G401 (cell line): Measurements from ENCODE around the gene ST3GAL3. TPM values are rescaled to one million over a fixed set of nuclear protein-coding genes. Genes with fewer than 3 reads are reported as not detected.

Experiments used
- DNase-seq: peaks from one replicate; pipeline ENCODE4 v3.0.0-alpha.2; 2015; ENCODE audit warnings: low spot score
- in situ Hi-C: cut with HindIII; loops from 2 replicates; pipeline ENCODE4 v1.10.0; 2016; ENCODE audit warnings: low sequenced_read_pairs, mixed read lengths
- total RNA-seq: library from RNA; depleted of rRNA; stranded (reverse); fragments of >200 nt; shearing (Covaris generic); gene quantifications from 2 replicates; pipeline ENCODE4 v1.2.3, GENCODE V29; 2014

The ST3GAL3 gene
- total RNA-seq, 1 experiment from 2014 or later = 15.7 TPM

DNA sequence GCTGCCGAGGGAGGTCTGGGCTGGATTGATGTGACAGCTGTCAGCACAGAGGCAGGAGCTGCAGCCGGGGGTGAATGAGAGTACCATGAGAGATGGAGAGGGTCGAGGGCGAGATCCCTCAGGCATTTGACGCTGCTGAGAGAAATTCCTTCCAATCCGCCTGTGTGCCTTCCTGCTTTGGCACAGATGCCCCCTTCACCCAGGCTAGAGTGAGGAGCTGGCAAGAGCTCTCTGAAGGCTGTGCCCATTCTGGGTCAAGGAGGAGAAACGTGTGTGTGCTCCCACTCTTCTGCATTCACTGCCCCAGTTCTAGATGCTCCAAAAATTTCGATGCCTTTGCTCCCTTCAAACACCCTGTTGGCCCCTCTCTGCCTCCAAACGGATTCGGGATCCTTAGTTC, 231.0 kb downstream of the ST3GAL3 start:
- peak; percentile 65 for DNase-seq
- in situ Hi-C loops = no loop called here

DNA sequence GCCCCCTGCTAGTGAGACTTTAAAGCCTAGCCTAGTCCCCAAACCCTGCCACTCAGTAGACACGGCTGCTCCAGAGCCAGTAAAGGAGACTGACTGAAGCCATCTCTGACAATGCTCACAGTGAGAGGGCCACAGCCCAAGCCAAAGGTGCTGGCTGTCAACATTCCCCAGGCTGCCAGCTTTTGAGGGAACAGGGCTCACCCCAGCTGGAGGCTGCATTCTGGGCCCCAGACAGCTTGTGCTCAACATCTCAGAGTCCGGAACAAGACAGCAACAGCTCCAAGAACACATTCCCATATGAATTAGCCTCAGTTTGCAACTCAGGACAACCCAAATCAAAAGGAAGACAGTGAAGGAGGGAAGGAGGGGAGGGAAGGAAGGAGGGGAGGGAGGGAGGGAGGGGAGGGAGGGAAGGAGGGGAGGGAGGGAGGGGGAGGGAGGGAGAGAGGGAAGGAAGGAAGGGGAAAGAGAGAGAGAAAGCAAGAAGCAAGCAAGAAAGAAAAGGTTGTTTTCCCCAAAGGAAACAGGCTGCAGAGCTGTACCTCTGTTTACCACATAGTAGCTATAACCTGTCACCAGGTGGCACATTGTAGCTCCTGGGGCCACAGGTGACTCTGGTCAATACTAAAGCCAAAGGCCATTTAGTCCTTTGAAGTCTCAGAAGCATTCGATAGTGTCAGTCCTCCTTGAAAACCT, 231.7 kb downstream of the ST3GAL3 start:
- peak; percentile 93 for DNase-seq
- in situ Hi-C loops = no loop called here

DNA sequence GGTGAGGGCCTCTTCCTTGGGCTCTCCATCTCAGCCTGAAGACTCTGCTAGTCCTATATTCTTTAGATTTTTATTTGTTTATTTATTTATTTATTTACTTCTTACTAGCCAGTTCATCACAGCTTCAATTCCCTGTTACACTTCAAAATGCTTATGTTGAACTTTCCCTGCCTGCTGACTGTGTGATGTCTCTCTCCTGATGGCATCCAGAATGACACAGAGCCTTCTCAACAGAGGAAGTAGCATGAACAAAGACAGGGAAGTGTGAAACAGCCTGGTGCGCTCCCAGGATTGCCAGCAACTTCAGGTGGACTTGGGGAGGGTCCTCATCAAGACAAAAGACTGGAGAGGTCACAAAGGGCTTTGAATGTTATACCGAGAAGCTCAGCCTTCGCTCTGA, 235.1 kb downstream of the ST3GAL3 start:
- in situ Hi-C loops = no loop called here
- no peak for DNase-seq

DNA sequence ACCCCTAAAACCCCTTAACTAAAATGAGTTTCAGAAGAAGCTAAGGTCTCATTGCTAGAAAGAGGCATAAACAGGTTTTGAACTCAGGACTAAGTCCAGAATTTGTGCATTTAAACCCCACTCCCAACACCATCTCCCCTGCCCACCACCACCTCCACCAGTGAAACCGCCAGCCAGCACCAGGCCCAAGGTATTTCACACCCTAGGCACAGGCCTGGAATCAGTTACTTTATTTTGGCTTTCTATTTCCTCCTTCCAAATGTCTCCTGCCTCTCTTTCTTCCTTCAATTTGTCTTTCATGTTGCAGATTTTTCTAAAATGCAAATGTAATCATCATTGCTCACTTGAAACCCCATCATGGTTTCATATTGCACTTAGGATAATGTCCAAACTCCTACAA, 237.5 kb downstream of the ST3GAL3 start:
- in situ Hi-C loops = no loop called here
- DNase-seq = no peak

DNA sequence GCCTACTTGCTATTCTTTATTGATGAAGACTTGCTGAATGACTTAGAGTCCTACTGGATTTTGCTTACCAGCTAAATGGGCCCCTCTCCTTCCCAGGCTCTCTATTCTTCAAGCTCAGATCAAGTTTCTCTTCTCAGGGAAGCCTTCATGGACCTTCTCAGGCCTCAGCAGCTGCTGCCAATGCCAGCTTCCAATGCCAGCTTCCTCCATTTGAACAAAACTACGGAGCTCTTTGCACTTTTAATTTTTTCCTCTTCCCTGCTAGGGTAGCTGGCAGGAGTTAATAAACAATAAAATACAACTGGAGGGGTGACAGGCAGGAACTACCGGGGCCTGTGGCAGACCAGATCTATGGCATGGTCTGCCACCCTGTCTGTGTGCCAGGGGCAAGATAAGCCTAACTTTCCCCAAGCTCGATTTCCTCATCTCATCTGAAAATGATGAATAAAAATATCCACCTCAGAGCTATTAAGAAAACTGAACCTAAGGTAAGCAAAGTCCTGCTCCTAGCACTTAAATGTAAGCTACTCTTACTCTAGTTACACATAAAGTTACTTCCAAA, 238.4 kb downstream of the ST3GAL3 start:
- in situ Hi-C loops = no loop called here

DNA sequence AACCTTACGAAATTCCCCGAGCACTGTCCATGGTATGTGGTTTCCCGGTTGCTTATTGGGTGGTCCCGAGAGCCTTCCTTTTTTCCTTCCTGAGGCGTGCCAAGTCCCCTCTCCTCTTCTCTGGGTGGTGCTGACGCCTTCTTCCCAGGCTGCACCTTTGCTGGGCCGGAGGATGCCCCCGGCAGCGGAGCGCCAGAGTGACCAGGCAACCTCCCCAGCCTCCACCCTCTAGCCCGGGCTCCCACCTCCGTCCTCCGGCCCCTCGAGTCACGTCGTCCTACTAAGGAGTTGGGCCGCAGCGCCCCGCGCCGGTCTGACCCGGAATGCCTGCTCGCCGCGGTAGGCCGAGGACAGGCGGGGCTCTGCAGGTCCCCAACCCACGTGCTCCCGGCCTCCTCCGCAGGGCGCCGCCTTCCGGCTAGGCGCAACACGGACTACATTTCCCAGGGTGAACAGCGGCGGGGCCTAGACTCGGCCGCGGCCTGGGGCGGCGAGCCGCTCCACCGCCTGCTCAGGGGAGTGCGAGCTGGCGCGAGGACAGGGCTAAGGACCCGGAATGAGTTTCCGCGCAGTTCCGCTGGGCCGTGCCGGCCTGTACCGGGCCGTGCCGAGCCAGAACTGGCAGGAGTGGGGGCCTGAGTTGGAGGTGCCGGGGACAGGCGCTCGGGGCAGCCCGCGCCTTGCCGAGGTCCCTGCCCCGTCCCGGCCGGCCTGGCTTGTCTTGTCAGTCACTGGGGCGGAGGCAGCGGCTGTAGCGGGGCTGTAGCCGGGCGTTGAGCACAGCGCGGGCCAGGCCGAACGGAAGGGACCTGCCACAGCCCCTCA, 239.1 kb downstream of the ST3GAL3 start, which contains the start of gene IPO13:
Gene IPO13 (plus strand): TSS at position 715 of the 825 bp plus-strand sequence. CDS start 651 bp downstream, outside the sequence.
- in situ Hi-C loops = no loop called here
- DNase-seq = peak; percentile 95

More for the DNA sequence above, 238.4 kb downstream of the ST3GAL3 start:
- DNase-seq = no peak

DNA sequence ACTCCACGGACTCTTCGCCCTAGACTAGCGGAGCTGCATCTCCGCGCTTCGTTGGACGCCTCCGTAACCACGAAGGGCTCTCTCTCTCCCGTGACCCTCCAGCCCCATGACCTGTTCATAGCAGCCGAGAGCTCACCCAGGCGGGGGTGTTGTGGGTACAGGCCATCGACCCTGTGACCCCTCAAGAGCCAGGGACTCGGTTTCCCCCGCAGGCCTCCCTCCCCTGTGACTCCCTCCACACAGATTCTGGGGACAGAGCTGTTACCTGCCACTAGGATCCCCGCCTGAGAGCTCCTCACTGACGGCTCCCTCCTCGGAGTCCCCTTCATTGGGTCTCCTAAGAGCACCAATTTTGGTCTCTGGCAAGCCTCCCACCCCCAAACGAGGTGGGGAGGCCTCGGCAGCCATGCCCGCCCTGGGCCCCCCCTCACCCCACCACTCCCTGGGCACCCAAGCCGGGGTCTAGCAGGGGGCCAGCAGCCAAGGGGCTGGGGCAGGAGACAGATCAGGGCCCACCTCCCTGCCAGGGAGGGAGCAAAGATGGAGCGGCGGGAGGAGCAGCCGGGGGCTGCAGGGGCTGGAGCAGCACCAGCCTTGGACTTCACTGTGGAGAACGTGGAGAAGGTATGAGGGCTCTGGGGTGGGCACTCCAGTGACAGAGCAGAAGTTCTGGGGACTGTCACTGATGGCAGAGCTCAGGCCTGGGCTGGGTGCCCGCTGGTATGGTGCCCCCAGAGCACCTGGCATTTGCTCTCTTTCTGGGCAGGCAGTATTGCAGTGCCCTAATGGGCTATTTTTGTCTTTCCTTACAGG, 239.9 kb downstream of the ST3GAL3 start:
- DNase-seq = peak; percentile 71
- in situ Hi-C loops = no loop called here

DNA sequence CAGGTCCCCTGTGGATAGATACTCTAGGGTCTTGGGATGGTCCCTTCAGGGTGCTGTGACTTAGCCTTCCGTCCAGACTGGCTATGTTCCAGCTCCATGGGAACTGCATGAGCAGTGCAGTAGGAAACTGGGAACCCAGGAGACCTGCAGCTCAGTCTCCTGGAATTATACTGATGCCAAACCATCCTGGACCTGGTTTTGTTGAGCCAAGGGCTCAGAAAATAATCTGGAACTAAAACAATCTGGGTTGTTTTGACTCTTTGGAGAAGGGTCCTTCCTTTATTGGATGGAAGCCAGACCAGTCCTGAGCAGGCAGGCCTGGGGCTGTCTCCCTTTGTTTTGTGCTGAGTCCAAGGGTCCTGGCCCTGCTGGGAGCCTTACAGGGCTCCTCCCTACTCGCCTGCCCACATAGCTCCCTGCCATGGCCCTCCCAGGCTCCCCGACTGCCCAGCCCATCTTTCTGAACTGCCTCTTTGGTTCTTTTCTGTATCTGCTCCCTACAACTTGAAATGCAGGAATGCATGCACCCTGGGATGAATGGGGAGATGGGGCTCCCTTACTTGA, 240.6 kb downstream of the ST3GAL3 start:
- DNase-seq = no peak
- in situ Hi-C loops = no loop called here

DNA sequence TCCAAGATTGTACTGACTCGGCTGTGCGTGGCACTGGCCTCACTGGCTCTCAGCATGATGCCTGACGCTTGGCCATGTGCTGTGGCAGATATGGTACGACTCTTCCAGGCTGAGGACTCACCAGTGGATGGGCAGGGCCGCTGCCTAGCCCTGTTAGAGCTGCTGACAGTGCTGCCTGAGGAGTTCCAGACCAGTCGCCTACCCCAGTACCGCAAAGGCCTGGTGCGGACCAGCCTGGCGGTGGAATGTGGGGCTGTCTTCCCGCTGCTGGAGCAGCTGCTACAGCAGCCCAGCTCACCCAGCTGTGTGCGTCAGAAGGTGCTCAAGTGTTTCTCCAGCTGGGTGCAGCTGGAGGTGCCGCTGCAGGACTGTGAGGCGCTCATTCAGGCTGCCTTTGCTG, 242.3 kb downstream of the ST3GAL3 start:
- in situ Hi-C loops = no loop called here
- no peak for DNase-seq

DNA sequence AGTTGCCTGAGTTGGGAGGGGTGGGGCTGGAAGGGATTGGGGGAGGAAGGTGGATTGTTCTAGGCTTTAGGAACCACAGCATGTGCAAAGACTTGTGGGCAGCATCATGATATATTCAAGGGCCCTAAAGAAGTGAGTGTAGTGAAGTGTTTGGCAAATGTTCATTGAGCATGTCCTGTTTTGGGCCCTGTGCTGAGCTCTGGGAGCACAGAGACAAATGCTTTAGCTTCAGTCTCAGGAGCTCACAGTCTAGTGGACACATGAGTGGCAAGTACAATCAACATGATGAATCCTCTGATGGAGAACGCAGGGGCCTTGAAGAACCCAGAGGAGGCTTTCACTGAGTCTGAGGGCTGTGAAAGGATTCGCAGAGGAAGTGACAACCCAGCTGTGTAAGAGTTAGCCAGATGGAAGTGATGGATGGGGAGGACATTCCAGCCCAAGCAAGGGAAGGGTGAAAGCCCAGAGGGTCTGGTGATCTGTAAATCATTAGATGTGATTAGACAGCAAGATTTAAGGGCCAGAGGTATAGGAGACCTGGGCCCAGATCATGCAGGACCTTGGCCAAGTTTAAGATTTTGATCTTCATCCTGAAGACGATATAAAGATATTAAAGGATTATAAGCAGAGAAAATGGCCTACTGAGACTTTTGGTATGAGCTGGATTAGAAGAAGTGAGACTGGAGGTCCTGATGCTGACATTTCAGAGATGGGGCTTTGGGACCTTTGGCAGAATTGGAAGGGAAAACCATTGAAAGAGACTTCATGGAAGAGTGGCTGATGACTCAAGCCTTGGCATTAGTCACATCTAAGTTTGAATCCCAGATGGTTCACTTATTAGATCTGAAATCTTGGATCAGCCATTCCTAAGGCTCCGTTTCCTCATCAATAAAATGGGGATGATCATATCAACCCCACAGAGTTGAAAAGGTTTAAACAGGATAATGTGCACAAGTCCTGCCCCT, 244.0 kb downstream of the ST3GAL3 start:
- no peak for DNase-seq
- in situ Hi-C loops = no loop called here

DNA sequence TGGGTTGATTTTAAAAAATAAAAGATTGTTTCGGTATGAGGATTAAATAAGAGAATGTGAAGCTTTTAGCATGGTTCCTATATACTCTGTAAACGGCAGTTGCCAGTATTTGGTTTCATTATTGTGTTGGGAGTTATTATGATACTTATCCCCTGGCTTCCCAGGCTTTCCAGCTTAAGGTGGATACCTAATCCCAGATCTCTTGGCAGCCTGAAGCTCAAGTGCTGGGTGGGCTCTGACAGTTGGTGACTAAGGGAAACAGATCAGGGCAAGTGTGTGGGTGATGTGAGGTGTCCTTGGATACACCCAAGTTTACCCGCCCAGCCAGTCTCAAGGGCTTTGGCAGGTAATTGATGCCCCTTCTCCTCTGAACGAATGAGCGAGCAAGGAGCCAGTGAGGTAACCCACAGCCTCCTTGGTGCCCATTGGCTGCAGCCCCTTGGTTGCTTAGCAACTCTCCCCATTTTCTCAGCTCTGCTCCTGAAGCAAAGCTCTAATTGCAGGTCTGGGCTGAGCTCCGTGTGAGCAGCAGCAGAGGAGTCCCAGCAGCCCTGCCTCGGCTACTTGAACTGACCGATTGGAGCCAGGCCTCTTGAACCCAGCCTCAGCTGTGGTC, 245.5 kb downstream of the ST3GAL3 start:
- in situ Hi-C loops = no loop called here
- DNase-seq = peak; percentile 69

DNA sequence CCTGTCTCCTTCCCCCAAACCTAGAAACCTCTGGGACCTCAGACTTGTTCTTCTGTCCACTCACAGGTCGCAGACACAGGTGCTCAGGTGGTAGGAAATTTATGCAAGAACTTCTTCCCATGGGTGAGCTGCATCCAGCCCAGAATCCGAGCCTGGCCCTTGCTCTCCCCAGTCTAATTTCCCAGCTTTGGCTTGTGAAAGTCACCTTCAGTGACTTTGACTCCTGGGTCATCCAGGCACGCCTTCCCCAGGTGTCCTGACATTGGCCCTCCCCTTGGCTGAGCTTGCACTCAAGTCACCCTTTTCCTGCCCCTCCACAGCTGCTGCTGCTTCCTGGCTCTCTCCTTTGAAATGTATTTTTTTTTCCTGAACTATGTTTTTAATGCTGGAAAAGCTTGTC, 246.0 kb downstream of the ST3GAL3 start:
- no peak for DNase-seq
- in situ Hi-C loops = no loop called here

DNA sequence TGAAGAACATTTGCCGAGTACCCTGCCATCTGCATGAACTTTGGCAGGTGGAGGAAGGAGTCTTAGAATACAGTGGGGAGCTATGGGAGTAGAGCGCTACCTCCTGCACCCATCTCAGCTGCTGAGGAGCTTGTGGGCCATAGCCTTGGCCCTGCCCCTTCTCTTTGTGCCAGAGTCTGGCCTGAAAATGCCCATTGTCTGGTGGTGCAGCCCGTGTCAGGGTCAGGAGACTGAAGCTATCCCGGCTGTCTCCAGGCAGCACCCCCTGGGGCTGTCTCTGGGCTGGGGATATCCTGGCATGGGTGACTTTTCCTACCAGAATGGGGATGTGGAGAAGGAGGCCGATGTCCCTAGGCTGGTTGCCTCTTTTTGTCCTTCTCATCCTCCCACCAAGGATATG, 246.7 kb downstream of the ST3GAL3 start:
- DNase-seq = no peak
- in situ Hi-C loops = no loop called here

DNA sequence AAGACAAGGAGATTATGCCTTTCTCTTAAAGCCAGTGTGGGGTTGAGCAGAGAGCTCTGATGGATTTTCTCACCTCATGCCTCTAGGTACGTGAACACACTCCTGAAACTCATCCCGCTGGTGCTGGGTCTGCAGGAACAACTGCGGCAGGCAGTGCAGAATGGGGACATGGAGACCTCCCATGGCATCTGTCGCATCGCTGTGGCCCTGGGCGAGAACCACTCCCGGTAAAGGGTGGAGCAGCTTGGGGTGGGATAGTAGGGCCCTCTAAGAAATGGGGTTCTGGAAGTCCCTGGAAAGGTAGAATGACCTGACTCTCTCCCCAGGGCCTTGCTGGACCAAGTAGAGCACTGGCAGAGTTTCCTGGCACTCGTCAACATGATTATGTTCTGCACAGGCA, 248.9 kb downstream of the ST3GAL3 start:
- no peak for DNase-seq
- in situ Hi-C loops = no loop called here

DNA sequence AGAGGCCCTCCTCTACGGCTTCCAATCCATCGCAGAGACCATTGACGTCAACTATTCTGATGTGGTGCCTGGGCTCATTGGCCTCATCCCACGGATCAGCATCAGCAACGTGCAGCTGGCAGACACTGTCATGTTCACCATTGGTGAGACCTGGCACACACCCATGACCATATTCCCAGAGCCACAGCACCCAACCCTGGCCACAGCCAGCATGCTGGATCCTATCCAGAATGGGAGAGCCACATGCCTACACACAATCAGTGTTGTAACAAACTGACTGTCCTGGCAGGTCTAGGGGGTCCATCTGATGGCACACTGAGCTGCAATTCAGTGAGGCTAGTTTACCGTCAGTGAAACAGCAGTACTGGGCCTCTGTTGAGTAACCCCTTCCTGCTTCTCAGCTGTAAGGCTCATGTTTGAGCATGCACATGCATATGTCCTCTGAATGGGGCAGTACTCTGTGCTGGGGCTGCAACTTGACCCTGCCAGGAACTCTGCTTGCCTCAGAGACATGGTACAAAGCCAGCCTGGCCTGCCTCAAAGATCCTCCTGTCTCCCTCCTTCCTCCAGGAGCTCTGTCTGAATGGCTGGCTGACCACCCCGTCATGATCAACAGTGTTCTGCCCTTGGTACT, 250.2 kb downstream of the ST3GAL3 start:
- no peak for DNase-seq
- in situ Hi-C loops = no loop called here

DNA sequence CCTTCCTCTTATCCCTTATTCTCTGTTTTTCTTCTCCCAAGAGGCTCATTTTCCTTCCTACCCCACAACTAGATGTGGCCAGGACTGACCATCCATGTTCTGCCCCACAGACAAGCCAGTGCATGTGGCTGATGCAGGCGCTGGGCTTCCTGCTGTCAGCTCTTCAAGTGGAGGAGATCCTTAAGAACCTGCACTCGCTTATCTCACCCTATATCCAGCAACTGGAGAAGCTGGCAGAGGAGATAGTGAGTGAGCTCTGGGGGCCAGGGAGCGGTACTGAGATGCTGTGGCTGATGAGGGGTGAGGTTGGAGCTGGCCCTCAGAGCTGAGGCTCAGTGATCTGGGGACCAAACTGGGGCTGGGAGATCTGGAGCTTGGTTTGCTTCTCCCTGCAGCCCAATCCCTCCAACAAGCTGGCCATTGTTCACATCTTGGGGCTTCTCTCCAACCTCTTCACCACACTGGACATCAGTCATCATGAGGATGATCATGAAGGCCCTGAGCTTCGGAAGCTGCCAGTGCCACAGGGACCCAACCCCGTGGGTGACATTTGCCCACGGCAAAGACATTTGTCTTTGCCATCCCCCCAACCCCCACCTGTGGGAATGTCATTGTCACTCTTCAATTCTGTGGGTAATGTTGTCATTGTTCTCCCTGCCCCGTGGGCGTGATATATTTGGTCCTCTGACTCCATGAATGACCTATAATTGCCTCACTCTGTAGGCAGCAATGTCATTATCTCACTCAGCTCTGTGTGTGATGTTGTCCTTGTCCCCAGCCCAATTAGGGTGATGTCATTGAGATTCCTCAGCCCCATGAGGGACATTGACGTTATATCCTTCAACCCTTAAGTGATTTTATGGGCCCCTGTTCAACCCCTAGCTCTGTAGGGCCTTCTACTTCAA, 251.3 kb downstream of the ST3GAL3 start:
- DNase-seq = no peak
- in situ Hi-C loops = no loop called here
